ENCODE measurements around the gene ELMO1. TPM values are rescaled to one million over a fixed set of nuclear protein-coding genes. Genes with fewer than 3 reads are reported as not detected.

The ELMO1 gene
- total and polyA plus RNA-seq, 4 donors, result 6.7 to 51.5 (median 14.8) TPM

GRCh38 chr7:37424995-37425394, 23.7 kb downstream of the ELMO1 start:
- H3K4me1 ChIP-seq (ENCODE audit: control insufficient read depth in 4 of 4, insufficient read depth in 4 of 4, low read length in 3 of 4), result peaks cover 2 to 33% (median 13%) of the 10 kb centered on the region in 4 donors

More at GRCh38 chr7:37424995-37425394, 23.7 kb downstream of the ELMO1 start:
- Histone ChIP-seq H3K9ac (ENCODE audit: low read depth in 1 of 2, low read length in 2 of 2) (no peak overlapping the region), H3K4me3 (ENCODE audit: low read depth in 1 of 3, low read length in 3 of 3) (no peak overlapping the region), H3K27ac (ENCODE audit: low read depth in 1 of 2, low read length in 2 of 2) (no peak overlapping the region), H3K36me3 (ENCODE audit: control insufficient read depth in 4 of 4, insufficient read depth in 3 of 4, low read depth in 1 of 4, low read length in 3 of 4) (peaks cover 0 to 4% (median 0%) of the 10 kb centered on the region in 4 donors), H3K27me3 (ENCODE audit: control insufficient read depth in 4 of 4, insufficient read depth in 4 of 4, low read length in 3 of 4) (no peaks in the 10 kb centered on the region), H3K9me3 (ENCODE audit: control insufficient read depth in 4 of 4, low read length in 3 of 4) (no peaks in the 10 kb centered on the region)
- 89% methylated on average over 2 of the region's 2 CpGs for WGBS
- DNase-seq (ENCODE audit: low spot score), result no peak
- no peak for TF ChIP-seq JUND (IDR thresholded peaks at IDR 0.05)
- TF ChIP-seq, protein P1, sequence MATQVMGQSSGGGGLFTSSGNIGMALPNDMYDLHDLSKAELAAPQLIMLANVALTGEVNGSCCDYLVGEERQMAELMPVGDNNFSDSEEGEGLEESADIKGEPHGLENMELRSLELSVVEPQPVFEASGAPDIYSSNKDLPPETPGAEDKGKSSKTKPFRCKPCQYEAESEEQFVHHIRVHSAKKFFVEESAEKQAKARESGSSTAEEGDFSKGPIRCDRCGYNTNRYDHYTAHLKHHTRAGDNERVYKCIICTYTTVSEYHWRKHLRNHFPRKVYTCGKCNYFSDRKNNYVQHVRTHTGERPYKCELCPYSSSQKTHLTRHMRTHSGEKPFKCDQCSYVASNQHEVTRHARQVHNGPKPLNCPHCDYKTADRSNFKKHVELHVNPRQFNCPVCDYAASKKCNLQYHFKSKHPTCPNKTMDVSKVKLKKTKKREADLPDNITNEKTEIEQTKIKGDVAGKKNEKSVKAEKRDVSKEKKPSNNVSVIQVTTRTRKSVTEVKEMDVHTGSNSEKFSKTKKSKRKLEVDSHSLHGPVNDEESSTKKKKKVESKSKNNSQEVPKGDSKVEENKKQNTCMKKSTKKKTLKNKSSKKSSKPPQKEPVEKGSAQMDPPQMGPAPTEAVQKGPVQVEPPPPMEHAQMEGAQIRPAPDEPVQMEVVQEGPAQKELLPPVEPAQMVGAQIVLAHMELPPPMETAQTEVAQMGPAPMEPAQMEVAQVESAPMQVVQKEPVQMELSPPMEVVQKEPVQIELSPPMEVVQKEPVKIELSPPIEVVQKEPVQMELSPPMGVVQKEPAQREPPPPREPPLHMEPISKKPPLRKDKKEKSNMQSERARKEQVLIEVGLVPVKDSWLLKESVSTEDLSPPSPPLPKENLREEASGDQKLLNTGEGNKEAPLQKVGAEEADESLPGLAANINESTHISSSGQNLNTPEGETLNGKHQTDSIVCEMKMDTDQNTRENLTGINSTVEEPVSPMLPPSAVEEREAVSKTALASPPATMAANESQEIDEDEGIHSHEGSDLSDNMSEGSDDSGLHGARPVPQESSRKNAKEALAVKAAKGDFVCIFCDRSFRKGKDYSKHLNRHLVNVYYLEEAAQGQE (IDR thresholded peaks at IDR 0.05), result no peak
- no peak for TF ChIP-seq TAF1 (conservative IDR thresholded peaks at IDR 0.05)
- no peak for TF ChIP-seq RXRA (IDR thresholded peaks at IDR 0.05)
- TF ChIP-seq GABPA (IDR thresholded peaks at IDR 0.05 in 1 of 2, conservative IDR thresholded peaks at IDR 0.05 in 1 of 2), result no peak
- no peak for TF ChIP-seq NR2F2 (IDR thresholded peaks at IDR 0.05)
- no peak for TF ChIP-seq YY1 (IDR thresholded peaks at IDR 0.05)
- no peak for TF ChIP-seq ZBTB33 (IDR thresholded peaks at IDR 0.05)
- TF ChIP-seq ATF3 (IDR thresholded peaks at IDR 0.05), result no peak
- no peak for TF ChIP-seq HNF4G (IDR thresholded peaks at IDR 0.05)
- no peak for TF ChIP-seq FOXA2 (IDR thresholded peaks at IDR 0.05)
- TF ChIP-seq MAX (IDR thresholded peaks at IDR 0.05), result no peak
- TF ChIP-seq, protein P2, sequence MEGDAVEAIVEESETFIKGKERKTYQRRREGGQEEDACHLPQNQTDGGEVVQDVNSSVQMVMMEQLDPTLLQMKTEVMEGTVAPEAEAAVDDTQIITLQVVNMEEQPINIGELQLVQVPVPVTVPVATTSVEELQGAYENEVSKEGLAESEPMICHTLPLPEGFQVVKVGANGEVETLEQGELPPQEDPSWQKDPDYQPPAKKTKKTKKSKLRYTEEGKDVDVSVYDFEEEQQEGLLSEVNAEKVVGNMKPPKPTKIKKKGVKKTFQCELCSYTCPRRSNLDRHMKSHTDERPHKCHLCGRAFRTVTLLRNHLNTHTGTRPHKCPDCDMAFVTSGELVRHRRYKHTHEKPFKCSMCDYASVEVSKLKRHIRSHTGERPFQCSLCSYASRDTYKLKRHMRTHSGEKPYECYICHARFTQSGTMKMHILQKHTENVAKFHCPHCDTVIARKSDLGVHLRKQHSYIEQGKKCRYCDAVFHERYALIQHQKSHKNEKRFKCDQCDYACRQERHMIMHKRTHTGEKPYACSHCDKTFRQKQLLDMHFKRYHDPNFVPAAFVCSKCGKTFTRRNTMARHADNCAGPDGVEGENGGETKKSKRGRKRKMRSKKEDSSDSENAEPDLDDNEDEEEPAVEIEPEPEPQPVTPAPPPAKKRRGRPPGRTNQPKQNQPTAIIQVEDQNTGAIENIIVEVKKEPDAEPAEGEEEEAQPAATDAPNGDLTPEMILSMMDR (IDR thresholded peaks at IDR 0.05; ENCODE audit: low read depth, low read length, missing input control), result no peak
- TF ChIP-seq FOXA1 (IDR thresholded peaks at IDR 0.05), result no peak
- TF ChIP-seq HNF4A (conservative IDR thresholded peaks at IDR 0.05), result no peak

All from liver (tissue), 9 donors.